BJ (cell line): ENCODE results near the gene SNAPIN. TPM values are rescaled to one million over a fixed set of nuclear protein-coding genes. Genes with fewer than 3 reads are reported as not detected.
"Not testable (repeated sequence)": the region's sequence is repeated elsewhere in the genome, so short reads cannot be mapped to it uniquely, and the experiment has no call there.

Source experiments
- CTCF ChIA-PET: fragments of 350-600 bp; formaldehyde crosslinking; extraction: SDS; loops from one replicate; lab custom pipeline; 2021; ENCODE audit warnings: antibody characterized with exemption, inconsistent platforms; lab: Yijun Ruan, JAX
- POLR2A ChIA-PET: fragments of 300-600 bp; sonication (Branson Sonifier 250); formaldehyde crosslinking; extraction: SDS; loops from one replicate; lab custom pipeline; 2021; ENCODE audit warnings: antibody characterized with exemption; lab: Charles Lee
- DNase-seq: peaks from one replicate; pipeline ENCODE4 v3.0.0-alpha.2; 2011; ENCODE audit warnings: low read depth
- H3K27me3 ChIP-seq: 2 replicates; pipeline ENCODE4 v1.6.0; 2011; ENCODE audit warnings: low read length; ENCODE audit not compliant: control insufficient read depth, insufficient read depth
- H3K36me3 ChIP-seq: 2 replicates; pipeline ENCODE4 v1.5.1; 2011; ENCODE audit warnings: low read length; ENCODE audit not compliant: control insufficient read depth, insufficient read depth
- H3K4me3 ChIP-seq: 2 replicates; pipeline ENCODE4 v1.5.1; 2011; ENCODE audit warnings: low read depth, mild to moderate bottlenecking, control low read depth, low read length
- polyA plus RNA-seq: library from polyadenylated mRNA; depleted of rRNA; stranded (reverse); fragments of >200 nt; gene quantifications from 2 replicates; pipeline ENCODE4 v1.2.3, GENCODE V29; 2011
- TF ChIP-seq, protein P1 (sequence below): IDR thresholded peaks from 2 replicates; pipeline ENCODE4 v1.5.1; 2011; ENCODE audit warnings: low read depth, mild to moderate bottlenecking, control low read depth, inconsistent platforms, low read length, moderate library complexity; ENCODE audit not compliant: insufficient read depth

The SNAPIN gene
- polyA plus RNA-seq, 1 experiment, result 50.3 TPM

DNA sequence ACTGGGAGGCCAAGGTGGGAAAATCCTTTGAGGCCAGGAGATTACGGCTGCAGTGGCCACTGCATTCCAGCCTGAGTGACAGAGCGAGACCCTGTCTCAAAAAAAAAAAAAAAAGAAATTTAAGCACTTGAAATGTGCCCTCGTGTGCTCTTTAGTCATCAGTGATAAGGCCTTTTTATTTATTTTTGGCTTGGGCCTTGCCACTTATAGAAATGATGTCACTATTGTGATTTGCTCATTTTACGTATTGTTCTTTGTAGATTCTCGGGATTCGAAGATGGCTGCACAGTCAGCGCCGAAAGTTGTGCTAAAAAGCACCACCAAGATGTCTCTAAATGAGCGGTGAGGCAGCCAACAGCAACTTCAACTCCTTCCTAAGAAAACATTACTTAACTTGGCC is 22.2 kb upstream of the SNAPIN start:
- ChIA-PET CTCF (interaction anchor here (0.6 kb wide), 1 partner anchor 223 kb away, joined by 3 read pairs; no protein-coding TSS in a partner anchor), POLR2A (no interaction called here)
- no peak for DNase-seq
- TF ChIP-seq, protein P1, sequence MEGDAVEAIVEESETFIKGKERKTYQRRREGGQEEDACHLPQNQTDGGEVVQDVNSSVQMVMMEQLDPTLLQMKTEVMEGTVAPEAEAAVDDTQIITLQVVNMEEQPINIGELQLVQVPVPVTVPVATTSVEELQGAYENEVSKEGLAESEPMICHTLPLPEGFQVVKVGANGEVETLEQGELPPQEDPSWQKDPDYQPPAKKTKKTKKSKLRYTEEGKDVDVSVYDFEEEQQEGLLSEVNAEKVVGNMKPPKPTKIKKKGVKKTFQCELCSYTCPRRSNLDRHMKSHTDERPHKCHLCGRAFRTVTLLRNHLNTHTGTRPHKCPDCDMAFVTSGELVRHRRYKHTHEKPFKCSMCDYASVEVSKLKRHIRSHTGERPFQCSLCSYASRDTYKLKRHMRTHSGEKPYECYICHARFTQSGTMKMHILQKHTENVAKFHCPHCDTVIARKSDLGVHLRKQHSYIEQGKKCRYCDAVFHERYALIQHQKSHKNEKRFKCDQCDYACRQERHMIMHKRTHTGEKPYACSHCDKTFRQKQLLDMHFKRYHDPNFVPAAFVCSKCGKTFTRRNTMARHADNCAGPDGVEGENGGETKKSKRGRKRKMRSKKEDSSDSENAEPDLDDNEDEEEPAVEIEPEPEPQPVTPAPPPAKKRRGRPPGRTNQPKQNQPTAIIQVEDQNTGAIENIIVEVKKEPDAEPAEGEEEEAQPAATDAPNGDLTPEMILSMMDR, result no peak
- H3K27me3 ChIP-seq, result no peaks in the 10 kb centered on the region
- no peak overlapping the region for H3K4me3 ChIP-seq
- H3K36me3 ChIP-seq, result peaks cover 18% of the 10 kb centered on the region

DNA sequence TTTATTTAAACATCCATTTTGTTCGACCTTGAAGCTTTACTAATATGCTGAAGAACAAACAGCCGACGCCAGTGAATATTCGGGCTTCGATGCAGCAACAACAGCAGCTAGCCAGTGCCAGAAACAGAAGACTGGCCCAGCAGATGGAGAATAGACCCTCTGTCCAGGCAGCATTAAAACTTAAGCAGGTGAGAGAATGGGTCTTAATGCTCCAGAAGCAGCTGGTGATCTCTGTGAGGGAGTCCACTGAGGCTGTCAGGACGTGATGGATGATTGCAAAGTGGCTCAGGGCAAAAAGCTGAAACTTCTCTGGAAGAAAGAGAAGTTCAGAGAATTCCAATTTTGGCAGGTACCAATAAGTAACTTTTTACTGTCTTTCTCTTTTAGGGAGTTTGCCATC is 20.2 kb upstream of the SNAPIN start:
- POLR2A ChIA-PET, result no interaction called here
- TF ChIP-seq, protein P1, result no peak
- Histone ChIP-seq H3K36me3 (peaks cover 26% of the 10 kb centered on the region), H3K4me3 (no peak overlapping the region), H3K27me3 (no peaks in the 10 kb centered on the region)
- CTCF ChIA-PET, result interaction anchor here (1.3 to 1.4 kb wide), 2 partner anchors 9 to 128 kb away, joined by 4 to 5 read pairs; no protein-coding TSS in a partner anchor
- no peak for DNase-seq

DNA sequence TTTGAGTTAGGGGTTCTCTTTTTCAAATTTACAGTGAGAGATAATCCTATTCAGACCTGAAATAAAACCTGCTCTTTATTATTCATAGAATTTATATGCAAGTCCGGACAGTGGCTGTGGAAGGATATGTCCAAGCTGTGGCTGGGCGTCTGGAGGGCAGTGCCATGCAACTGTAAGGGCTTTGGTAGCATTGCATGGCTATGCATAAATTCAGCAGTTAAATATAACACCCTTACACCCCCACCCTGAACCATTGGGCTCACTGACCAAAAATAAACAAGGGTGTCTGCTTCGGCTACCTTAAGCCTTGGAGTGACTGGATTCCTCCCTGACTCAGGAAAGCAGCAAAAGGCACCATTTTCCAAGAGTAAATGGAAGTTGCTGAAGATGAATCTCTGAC is 19.2 kb upstream of the SNAPIN start:
- CTCF ChIA-PET, result interaction anchor here (1.1 to 2.7 kb wide), 7 partner anchors 12 to 129 kb away, joined by 3 to 10 read pairs (median 3); partner anchors contain the start of gene S100A13
- POLR2A ChIA-PET, result no interaction called here
- Histone ChIP-seq H3K4me3 (no peak overlapping the region), H3K27me3 (no peaks in the 10 kb centered on the region), H3K36me3 (peaks cover 26% of the 10 kb centered on the region)
- TF ChIP-seq, protein P1, result no peak
- no peak for DNase-seq

DNA sequence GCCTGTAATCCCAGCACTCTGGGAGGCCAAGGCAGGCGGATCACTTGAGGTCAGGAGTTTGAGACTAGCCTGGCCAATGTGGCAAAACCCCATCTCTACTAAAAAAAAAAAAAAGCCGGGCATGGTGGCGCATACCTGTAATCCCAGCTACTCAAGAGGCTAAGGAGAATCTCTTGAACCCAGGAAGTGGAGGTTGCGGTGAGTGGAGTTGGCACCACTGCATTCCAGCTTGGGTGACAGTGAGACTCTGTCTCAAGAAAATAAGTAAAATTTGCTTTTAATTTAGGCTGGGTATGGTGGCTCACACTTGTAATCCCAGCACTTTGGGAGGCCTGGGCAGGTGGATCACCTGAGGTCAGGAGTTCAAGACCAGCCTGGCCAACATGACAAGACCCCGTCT is 18.3 kb upstream of the SNAPIN start:
- H3K4me3 ChIP-seq, DNase-seq, H3K27me3 ChIP-seq: not testable (repeated sequence)
- POLR2A ChIA-PET, result interaction anchor here (0.5 to 0.7 kb wide), 2 partner anchors 14 to 20 kb away, joined by 3 read pairs; no protein-coding TSS in a partner anchor
- CTCF ChIA-PET, result interaction anchor here (0.7 to 2.7 kb wide), 9 partner anchors 11 to 1508 kb away, joined by 3 to 10 read pairs (median 3); partner anchors contain the start of gene S100A13
- H3K36me3 ChIP-seq, result peaks cover 29% of the 10 kb centered on the region

DNA sequence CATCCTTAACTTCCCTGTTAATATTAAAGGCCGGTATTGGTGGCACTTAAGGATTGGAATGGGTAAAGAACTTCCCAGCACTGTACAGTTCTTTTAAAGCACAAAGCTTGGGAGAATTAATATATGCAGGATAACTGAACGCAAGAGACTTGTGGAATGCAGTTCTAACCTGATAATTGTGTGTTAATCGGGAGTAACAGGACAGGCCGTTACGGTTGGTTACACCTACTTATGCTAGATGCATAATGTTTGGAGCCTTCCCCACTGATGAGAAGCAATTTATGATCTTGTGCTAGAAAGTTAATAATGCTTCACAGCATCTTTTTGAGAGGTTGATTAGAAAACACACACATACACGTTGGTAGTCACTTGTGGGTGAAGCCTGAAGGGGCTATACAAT is 17.6 kb upstream of the SNAPIN start:
- Histone ChIP-seq H3K36me3 (peaks cover 31% of the 10 kb centered on the region), H3K4me3 (no peak overlapping the region), H3K27me3 (no peaks in the 10 kb centered on the region)
- TF ChIP-seq, protein P1, result no peak
- no peak for DNase-seq
- ChIA-PET POLR2A (no interaction called here), CTCF (interaction anchor here (0.7 to 2.7 kb wide), 4 partner anchors 12 to 1508 kb away, joined by 3 to 10 read pairs (median 3); no protein-coding TSS in a partner anchor)

DNA sequence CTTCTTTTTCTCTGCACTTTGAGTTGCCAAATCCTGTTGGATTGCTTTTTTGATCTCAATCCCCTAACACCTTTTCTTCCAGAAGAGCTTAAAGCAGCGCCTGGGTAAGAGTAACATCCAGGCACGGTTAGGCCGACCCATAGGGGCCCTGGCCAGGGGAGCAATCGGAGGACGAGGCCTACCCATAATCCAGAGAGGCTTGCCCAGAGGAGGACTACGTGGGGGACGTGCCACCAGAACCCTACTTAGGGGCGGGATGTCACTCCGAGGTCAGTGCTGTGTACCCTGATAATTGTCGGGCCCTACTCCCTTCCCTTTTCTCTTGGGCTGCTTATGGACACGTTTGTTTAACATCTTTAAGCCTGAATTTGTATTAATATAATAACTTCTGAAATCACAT is 16.3 kb upstream of the SNAPIN start:
- Histone ChIP-seq H3K36me3 (peaks cover 30% of the 10 kb centered on the region), H3K4me3 (no peak overlapping the region), H3K27me3 (no peaks in the 10 kb centered on the region)
- CTCF ChIA-PET, result interaction anchor here (1.1 to 1.4 kb wide), 2 partner anchors 72 to 132 kb away, joined by 3 to 4 read pairs; no protein-coding TSS in a partner anchor
- POLR2A ChIA-PET, result no interaction called here
- TF ChIP-seq, protein P1, result no peak
- no peak for DNase-seq
